22Rv1 (cell line): Measurements from ENCODE around the gene ATF4.

Experiments
- CTCF ChIP-seq: fragments of 450-650 bp; IDR thresholded peaks from 2 replicates; pipeline ENCODE4 v1.5.1; 2017; ENCODE audit warnings: mild to moderate bottlenecking
- ZFX ChIP-seq: fragments of 450-650 bp; IDR thresholded peaks from 2 replicates; pipeline ENCODE4 v1.6.1; 2017; ENCODE audit warnings: antibody characterized with exemption, borderline replicate concordance

GRCh38 chr22:39535831-39536449 lies 15.6 kb downstream of the ATF4 start:
- TF ChIP-seq CTCF (no peak), ZFX (no peak)
